GM12878 (cell line): ENCODE data around the gene CWC27. TPM values are rescaled to one million over a fixed set of nuclear protein-coding genes. Genes with fewer than 3 reads are reported as not detected.

ENCODE experiments used
- CBX3 ChIP-seq: fragments of 200-600 bp; sonication (generic); IDR thresholded peaks from 2 replicates; pipeline ENCODE4 v1.6.1; 2016; ENCODE audit warnings: low read depth, borderline replicate concordance
- CEBPZ ChIP-seq: fragments of 150-350 bp; IDR thresholded peaks from 2 replicates; pipeline ENCODE4 v1.6.1; 2016; ENCODE audit warnings: low read depth, low read length
- CHD4 ChIP-seq: fragments of 200-600 bp; sonication (generic); IDR thresholded peaks from 2 replicates; pipeline ENCODE4 v1.6.1; 2016; ENCODE audit warnings: mild to moderate bottlenecking
- CUX1 ChIP-seq: IDR thresholded peaks from 2 replicates; pipeline ENCODE4 v1.6.1; 2012; ENCODE audit warnings: improper control_type of control experiment, low read depth, low read length; ENCODE audit not compliant: insufficient replicate concordance
- MTA2 ChIP-seq: fragments of 450-650 bp; IDR thresholded peaks from 2 replicates; pipeline ENCODE4 v1.6.1; 2016; ENCODE audit warnings: low read depth, mild to moderate bottlenecking, moderate library complexity
- SIX5 ChIP-seq: IDR thresholded peaks from 2 replicates; pipeline ENCODE4 v1.6.1; 2011; ENCODE audit warnings: mild to moderate bottlenecking, low read depth, low read length, moderate library complexity; ENCODE audit not compliant: severe bottlenecking
- SMAD5 ChIP-seq: IDR thresholded peaks from 2 replicates; pipeline ENCODE4 v1.6.1; 2016; ENCODE audit warnings: antibody characterized with exemption, low read depth
- SPI1 ChIP-seq: IDR thresholded peaks from 2 replicates; pipeline ENCODE4 v1.6.1; 2011; ENCODE audit warnings: low read depth, mild to moderate bottlenecking, low read length, moderate library complexity, borderline replicate concordance; ENCODE audit not compliant: insufficient read depth
- ZBTB11 ChIP-seq: fragments of 450-650 bp; formaldehyde crosslinking; IDR thresholded peaks from 2 replicates; pipeline ENCODE4 v1.5.0; 2022; ENCODE audit warnings: mild to moderate bottlenecking, missing genetic modification characterization
- polyA plus RNA-seq, 11 experiments: library from polyadenylated mRNA; depleted of rRNA in 4 of 11; unstranded in 6 of 11; stranded (reverse) in 5 of 11; fragments of >200 nt; fragmentation: Nextera tagmentation in 4 of 11; fragmentation: Illumina TruSeq in 1 of 11; extraction: Ambion mirVana in 4 of 11; extraction: Trizol in 1 of 11; gene quantifications; 1 replicate in 1 of 11; 2 replicates in 10 of 11; pipeline versions ENCODE4 v1.2.1 to v1.2.3, GENCODE V29; 2011 to 2016; ENCODE audit warnings: inconsistent platforms in 2 of 11, missing spikeins in 2 of 11, low read depth in 1 of 11
- total RNA-seq, 4 experiments: library from RNA; depleted of rRNA in 3 of 4; stranded (reverse); fragments of >200 nt in 3 of 4; fragmentation: Illumina TruSeq in 1 of 4; extraction: Trizol in 1 of 4; gene quantifications; 2 replicates each; pipeline versions ENCODE4 v1.2.1 to v1.2.3, GENCODE V29; 2013 to 2021

CWC27 gene
- total and polyA plus RNA-seq, 10 of the 15 experiments (the other 5 are each of a cell fraction or from before 2014, with no cell fraction given), result 21.7 to 61.9 (median 47.0) TPM

DNA sequence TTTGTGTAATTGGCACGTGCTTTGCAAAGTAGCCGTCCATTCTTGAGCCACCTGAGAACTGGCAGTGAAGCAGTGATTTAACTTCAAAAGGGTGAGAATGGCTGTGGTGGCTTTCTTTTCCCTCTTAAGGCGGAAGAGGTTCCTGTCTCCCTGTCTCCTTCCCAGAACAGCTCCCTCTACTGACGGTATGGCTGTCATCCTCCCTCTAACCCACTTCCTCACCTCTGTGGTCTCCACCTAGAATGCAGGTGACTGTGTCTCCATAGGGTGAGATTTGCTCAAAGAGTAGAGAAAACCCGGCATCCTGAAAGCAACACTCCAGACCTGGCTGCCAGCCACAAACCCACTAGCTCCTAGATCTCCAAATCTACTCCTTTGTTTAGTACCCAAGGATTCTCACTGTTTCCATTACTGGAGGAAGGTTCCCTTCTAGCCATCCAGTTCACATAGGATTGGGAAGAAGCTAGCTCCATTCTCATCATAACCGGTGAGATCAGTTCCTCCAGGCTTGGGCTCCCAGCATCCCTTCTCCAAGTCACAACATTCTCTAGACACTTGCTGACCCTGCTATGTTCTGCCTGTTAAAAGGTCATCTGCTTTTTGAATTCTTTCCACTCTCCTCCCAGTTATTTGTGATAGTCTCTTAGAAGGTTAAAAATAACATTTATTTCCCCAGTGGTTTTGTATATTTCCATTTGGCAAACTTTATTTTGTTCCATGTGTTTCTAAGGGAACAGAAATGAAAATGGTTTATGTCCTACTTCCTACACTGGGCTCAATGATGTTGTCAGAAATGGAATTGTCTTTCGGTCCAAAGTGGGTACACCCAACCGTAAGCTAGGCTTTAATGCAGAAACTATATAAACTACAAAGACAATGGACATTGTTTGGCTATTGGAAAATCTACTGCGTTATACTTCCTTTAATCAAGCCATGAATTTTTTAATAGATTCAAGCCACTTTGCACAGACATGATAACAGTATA lies 269.4 kb downstream of the CWC27 start (continued):
- no peak for TF ChIP-seq ZBTB11 (CRISPR knock-in tag)
- TF ChIP-seq CHD4, result no peak
- no peak for TF ChIP-seq CEBPZ
- no peak for TF ChIP-seq MTA2
- TF ChIP-seq CUX1, result no peak
- no peak for TF ChIP-seq CBX3
- TF ChIP-seq SIX5, result no peak
- TF ChIP-seq SMAD5, result no peak
- peak; percentile 40; the same call in 1 of the 2 replicates for TF ChIP-seq SPI1
- TF ChIP-seq, all 136 proteins: peak for 3
